Left cardiac atrium (tissue), 4 donors: ENCODE results near the gene KCNJ6. TPM values are rescaled to one million over a fixed set of nuclear protein-coding genes. Genes with fewer than 3 reads are reported as not detected.
A peak's percentile ranks its signal among the peaks of the same experiment; 100 is the strongest.
"Not testable (repeated sequence)": the region's sequence is repeated elsewhere in the genome, so short reads cannot be mapped to it uniquely, and the experiment has no call there.

Experiments
- ATAC-seq, 2 donors: fragments of 200-7000 bp; cut with Tn5 transposase; one replicate each; pipeline ENCODE4 v1.9.1; 2020; ENCODE audit warnings: mild to moderate bottlenecking in 2 of 2, moderate library complexity in 2 of 2
- DNase-seq: peaks from one replicate; pipeline ENCODE4 v3.0.0-alpha.2; 2020
- intact Hi-C, 2 donors: fragments of 100-400 bp; cut with DNase I; formaldehyde crosslinking; loops; one replicate each; pipeline versions ENCODE4 v1.14.1 to v1.15.1; 2022 to 2023
- total RNA-seq, 2 donors: library from RNA; stranded (reverse); fragmentation: NEBNext Ultra II Directional; extraction: Animal tissue kit (Norgen Biotek cat#: 25700); gene quantifications; one replicate each; pipeline ENCODE4 v1.2.1, GENCODE V29; 2021
- donor health status: DM: no; HTN: yes; CAD: no.
- donor health status: DM: no; HTN: yes; CAD: no; lungs with severe emphysema.
- donor health status: DM: yes; HTN: yes; CAD: no.
- donor health status: Dilated cardiomyopathy.

KCNJ6 gene
- total RNA-seq, 2 donors from 2014 or later, result not detected

DNA sequence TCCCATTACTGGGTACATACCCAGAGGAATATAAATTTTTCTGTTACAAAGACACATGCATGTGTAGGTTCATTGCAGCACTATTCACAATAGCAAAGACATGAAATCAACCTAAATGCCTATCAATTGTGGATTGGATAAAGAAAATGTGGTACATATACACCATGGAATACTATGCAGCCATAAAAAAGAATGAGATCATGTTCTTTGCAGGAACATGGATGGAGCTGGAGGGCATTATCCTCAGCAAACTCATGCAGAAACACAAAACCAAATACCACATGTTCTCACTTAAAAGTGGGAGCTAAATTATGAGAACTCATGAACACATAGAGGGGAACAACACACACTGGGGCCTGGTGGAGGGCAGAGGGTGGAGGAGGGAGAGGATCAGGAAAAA is 272.4 kb downstream of the KCNJ6 start:
- intact Hi-C loops, ATAC-seq, DNase-seq: not testable (repeated sequence)

- no peak for ATAC-seq
- DNase-seq, result no peak
- intact Hi-C loops, result no loop called here
Measured at GRCh38 chr21:37642493-37642892, 273.8 kb downstream of the KCNJ6 start.

DNA sequence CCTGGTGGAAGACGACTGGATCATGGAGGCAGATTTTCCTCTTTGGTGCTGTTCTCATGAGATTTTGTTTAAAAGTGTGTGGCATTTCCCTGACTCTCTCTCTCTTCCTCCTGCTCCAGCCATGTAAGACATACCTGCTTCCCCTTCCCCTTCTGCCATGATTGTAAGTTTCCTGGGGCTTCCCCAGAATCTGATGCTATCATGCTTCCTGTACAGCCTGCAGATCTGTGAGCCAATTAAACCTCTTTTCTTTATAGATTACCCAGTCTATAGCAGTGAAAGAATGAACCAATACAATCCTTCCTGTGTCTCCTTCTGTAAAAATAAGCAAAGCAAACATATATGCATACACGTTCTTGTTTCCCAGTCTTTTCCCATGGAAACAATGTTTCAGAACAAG is 276.5 kb downstream of the KCNJ6 start:
- no peak for DNase-seq
- intact Hi-C loops, result no loop called here
- no peak for ATAC-seq

DNA sequence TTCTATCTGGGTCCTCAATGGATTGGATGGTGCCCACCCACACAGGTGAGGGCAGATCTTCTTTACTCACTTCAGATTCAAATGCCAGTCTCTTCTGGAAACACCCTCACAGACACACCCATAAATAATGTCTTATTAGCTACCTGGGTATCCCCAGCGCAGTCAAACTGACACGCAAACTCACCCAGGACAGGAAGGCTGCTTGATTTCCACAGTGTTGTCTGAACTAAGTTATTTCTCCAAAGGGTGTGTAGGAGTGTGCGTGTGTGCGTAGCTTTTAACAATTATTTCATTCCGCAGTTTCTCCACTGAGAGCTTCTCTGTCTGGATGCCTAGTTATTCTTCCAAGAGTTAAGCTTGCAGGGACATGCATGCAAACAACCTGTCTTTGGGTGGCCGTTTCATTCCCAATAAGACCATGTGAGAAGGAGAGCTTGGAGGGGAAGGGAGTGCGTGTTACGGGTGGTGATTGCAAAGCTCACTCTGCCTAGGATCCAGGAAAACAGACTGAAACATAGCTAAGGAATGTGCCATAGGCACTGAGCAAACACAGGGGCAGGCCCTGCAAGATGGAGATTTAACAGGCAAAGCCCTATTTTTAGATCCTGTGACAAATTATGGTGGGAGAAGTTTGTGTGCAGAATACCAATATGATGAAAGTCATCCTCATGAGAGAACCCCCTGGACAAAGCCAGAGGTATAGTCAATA is 280.0 kb downstream of the KCNJ6 start:
- ATAC-seq (no peak), DNase-seq (no peak)
- intact Hi-C loops, result no loop called here

GRCh38 chr21:37631319-37632117 is 284.7 kb downstream of the KCNJ6 start:
- ATAC-seq (peak; percentile 44 to 53), DNase-seq (no peak)
- intact Hi-C loops, result no loop called here

GRCh38 chr21:37630872-37631271 is 285.4 kb downstream of the KCNJ6 start:
- DNase-seq (no peak), ATAC-seq (no peak)
- intact Hi-C loops, result no loop called here

DNA sequence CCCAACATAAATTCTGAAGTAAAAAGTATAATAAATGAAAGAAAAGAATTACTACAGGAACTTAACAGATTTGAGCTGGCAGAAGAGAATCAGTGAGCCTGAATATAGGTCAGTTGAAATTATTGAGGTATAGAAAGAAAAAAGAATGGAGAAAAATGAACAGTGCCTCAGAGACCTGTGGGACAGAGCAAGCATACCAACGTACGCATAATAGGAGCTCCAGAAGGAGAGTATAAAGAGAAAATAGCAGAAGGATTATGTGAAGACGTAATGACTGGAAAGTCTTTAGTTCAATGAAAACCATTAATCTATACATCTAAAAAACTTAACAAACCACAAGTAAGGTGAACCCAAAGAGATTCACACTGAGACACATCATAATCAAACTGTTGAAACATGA is 287.9 kb downstream of the KCNJ6 start:
- DNase-seq (no peak), ATAC-seq (no peak)
- intact Hi-C loops, result no loop called here

- DNase-seq, result no peak
- intact Hi-C loops, result no loop called here
- no peak for ATAC-seq
Measured at GRCh38 chr21:37627561-37627960, 288.7 kb downstream of the KCNJ6 start.

GRCh38 chr21:37627074-37627473 is 289.2 kb downstream of the KCNJ6 start:
- ATAC-seq (no peak), DNase-seq (no peak)
- intact Hi-C loops, result no loop called here

DNA sequence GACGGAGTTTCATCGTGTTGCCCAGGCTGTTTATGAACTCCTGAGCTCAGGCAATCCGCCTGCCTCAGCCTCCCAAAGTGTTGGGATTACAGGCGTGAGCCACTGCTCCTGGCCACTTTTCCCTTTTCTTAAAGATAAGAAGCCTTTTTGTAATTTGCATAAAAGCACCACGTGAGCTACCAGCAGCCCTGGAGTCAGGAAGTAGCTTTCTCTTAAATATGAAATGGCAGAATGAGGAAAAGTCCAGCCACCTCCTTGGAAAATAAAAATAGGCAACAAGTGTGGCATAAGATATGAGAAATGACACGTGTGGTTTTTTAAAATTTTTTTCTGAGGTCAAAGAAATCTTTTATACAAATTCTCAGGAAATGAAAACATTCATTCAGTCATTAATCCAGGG is 289.9 kb downstream of the KCNJ6 start:
- ATAC-seq (no peak), DNase-seq (no peak)
- intact Hi-C loops, result no loop called here

GRCh38 chr21:37623689-37624088 is 292.6 kb downstream of the KCNJ6 start:
- no peak for ATAC-seq
- DNase-seq, result no peak
- intact Hi-C loops, result no loop called here

DNA sequence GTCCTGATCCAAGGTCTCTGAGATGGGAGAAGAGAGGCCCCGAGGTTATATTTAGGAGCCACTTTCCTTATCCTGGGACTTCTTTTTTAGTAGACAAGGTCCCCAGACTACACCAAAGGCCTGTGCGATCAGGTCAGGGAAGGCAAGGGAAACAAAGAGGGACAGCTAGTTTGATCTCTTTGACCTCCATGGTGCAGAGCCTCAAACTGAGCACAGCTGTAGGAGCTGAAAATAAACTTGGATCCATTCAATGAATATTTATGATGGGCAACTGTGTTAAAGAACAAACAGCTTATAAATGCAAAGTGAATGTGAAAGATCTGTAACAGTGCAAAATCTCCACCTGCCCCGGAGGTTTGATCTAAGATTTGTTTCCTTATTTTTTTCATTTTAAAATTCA is 293.1 kb downstream of the KCNJ6 start:
- ATAC-seq (no peak), DNase-seq (no peak)
- intact Hi-C loops, result no loop called here

GRCh38 chr21:37622755-37623154 is 293.5 kb downstream of the KCNJ6 start:
- ATAC-seq (peak in 1 of 2 donors; percentile 25), DNase-seq (no peak)
- intact Hi-C loops, result no loop called here

DNA sequence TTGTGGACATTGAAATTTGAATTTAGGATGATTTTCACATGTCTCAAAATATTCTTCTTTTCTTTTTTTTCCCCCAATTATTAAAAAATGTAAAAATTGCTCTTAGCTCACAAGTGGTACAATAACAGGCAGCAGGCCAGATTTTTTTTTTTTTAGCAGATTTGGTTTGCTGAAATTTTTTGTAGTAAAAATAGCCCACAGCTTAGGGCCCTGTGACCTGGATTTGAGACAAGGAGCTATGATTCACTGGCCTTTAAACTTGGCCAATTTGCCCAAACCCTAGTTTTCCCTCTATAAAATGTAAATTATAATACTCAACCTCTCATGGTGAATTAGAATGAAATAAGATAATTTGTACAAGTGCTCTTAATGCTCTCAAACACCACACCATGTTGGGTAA is 295.9 kb downstream of the KCNJ6 start:
- intact Hi-C loops, result no loop called here
- DNase-seq, result no peak
- ATAC-seq, result peak in 1 of 2 donors; percentile 40

DNA sequence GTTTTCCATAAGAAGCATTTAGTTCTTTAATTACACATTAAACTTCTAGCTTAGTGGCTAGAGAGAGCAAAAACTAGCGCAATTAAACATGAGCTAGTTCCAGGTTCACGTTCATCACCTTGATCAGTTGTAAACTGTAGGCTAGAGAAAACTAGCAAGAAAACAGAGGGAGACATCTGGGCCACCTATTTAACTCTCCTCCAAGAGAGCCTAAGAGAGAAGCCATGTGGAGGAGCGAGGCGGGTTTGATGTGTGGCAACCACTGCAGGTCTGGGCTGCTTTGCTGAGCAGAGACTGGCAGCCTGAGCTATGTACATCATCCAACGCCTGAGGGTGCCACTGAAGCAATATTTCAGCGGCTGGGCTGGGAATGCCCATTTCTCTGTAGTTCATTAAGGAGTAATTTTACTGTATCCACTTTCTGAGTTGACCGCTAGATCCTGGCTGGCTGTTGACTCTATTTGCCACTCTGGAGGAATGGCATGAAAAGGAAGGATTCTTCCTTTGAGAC is 296.7 kb downstream of the KCNJ6 start:
- peak; percentile 58 to 81 for ATAC-seq

GRCh38 chr21:37618081-37618480 is 298.2 kb downstream of the KCNJ6 start:
- intact Hi-C loops, result no loop called here
- DNase-seq, result no peak
- ATAC-seq, result no peak

More for the DNA sequence above, 296.7 kb downstream of the KCNJ6 start:
- no peak for DNase-seq
- intact Hi-C loops, result no loop called here

- no peak for ATAC-seq
- no peak for DNase-seq
- intact Hi-C loops, result no loop called here
Measured at GRCh38 chr21:37615962-37616361, 300.3 kb downstream of the KCNJ6 start.

- ATAC-seq (no peak), DNase-seq (no peak)
- intact Hi-C loops, result no loop called here
Measured at GRCh38 chr21:37614351-37614875, 301.8 kb downstream of the KCNJ6 start.

- DNase-seq, result no peak
- no peak for ATAC-seq
- intact Hi-C loops, result no loop called here
Measured at GRCh38 chr21:37607081-37607480, 309.2 kb downstream of the KCNJ6 start.

- ATAC-seq, result no peak
- no peak for DNase-seq
- intact Hi-C loops, result no loop called here
Measured at GRCh38 chr21:37606549-37606948, 309.7 kb downstream of the KCNJ6 start.
